Spleen (tissue), 7 donors: ENCODE measurements around the gene AGBL1.

Experiments
- POLR2A ChIP-seq, 3 donors: fragments of 450-650 bp; IDR thresholded peaks; one replicate each; pipeline ENCODE4 v1.5.1; 2017; ENCODE audit warnings: antibody characterized with exemption in 3 of 3, mild to moderate bottlenecking in 1 of 3
- TF ChIP-seq, protein P1 (sequence below), 11 experiments: fragments of 200-600 bp in 7 of 11; fragments of 450-650 bp in 4 of 11; sonication (generic) in 4 of 11; IDR thresholded peaks in 8 of 11; conservative IDR thresholded peaks in 3 of 11; 1 replicate in 7 of 11; 2 replicates in 4 of 11; pipeline versions ENCODE4 v1.4.0 to v1.8.0; 2016 to 2021; ENCODE audit warnings: antibody characterized with exemption in 11 of 11, inconsistent platforms in 4 of 11, mild to moderate bottlenecking in 1 of 11
- donor health status: DM: no; HTN: no; CAD: no; lungs with moderate emphysema.
- donor health status: DM: no; HTN: no; CAD: no.
- donor health status: DM: no; HTN: no; CAD: no.

DNA sequence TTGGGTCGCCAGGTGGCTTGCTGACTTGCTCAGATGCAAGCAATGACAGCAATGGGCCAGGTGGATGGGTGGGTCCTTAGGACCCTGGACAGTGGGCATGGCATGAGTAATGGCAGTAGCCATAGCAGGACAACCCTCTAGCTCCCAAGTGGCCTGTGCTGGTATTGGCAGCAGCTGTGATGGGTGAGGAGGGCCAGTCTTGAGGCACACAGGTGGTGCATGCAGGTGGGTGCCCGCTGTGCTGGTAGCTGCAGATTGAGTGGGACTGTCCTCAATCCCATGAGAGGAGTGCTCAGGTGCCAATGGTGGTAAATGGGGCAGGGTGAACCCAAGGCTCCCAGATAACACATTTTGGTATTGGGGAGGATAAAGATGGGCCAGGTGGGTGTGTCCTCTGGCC, 24.2 kb downstream of the AGBL1 start:
- TF ChIP-seq, protein P1, sequence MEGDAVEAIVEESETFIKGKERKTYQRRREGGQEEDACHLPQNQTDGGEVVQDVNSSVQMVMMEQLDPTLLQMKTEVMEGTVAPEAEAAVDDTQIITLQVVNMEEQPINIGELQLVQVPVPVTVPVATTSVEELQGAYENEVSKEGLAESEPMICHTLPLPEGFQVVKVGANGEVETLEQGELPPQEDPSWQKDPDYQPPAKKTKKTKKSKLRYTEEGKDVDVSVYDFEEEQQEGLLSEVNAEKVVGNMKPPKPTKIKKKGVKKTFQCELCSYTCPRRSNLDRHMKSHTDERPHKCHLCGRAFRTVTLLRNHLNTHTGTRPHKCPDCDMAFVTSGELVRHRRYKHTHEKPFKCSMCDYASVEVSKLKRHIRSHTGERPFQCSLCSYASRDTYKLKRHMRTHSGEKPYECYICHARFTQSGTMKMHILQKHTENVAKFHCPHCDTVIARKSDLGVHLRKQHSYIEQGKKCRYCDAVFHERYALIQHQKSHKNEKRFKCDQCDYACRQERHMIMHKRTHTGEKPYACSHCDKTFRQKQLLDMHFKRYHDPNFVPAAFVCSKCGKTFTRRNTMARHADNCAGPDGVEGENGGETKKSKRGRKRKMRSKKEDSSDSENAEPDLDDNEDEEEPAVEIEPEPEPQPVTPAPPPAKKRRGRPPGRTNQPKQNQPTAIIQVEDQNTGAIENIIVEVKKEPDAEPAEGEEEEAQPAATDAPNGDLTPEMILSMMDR (IDR thresholded peaks at IDR 0.05 in 8 of 11, conservative IDR thresholded peaks at IDR 0.05 in 3 of 11) = no peak
- no peak for TF ChIP-seq POLR2A (IDR thresholded peaks at IDR 0.05)
